Spleen (tissue), 7 donors: ENCODE measurements around the gene CCDC61.

Experiments used
- POLR2A ChIP-seq, 3 donors: fragments of 450-650 bp; IDR thresholded peaks; one replicate each; pipeline ENCODE4 v1.5.1; 2017; ENCODE audit warnings: antibody characterized with exemption in 3 of 3, mild to moderate bottlenecking in 1 of 3
- POLR2AphosphoS5 ChIP-seq, 3 donors: sonication (generic); formaldehyde crosslinking; IDR thresholded peaks; one replicate each; pipeline ENCODE4 v1.5.1; 2017; ENCODE audit warnings: antibody characterized with exemption in 3 of 3
- TF ChIP-seq, protein P1 (sequence below), 11 experiments: fragments of 200-600 bp in 7 of 11; fragments of 450-650 bp in 4 of 11; sonication (generic) in 4 of 11; IDR thresholded peaks in 8 of 11; conservative IDR thresholded peaks in 3 of 11; 1 replicate in 7 of 11; 2 replicates in 4 of 11; pipeline versions ENCODE4 v1.4.0 to v1.8.0; 2016 to 2021; ENCODE audit warnings: antibody characterized with exemption in 11 of 11, inconsistent platforms in 4 of 11, mild to moderate bottlenecking in 1 of 11
- donor health status: DM: no; HTN: no; CAD: no; lungs with moderate emphysema.
- donor health status: DM: no; HTN: no; CAD: no.
- donor health status: DM: no; HTN: no; CAD: no.

DNA sequence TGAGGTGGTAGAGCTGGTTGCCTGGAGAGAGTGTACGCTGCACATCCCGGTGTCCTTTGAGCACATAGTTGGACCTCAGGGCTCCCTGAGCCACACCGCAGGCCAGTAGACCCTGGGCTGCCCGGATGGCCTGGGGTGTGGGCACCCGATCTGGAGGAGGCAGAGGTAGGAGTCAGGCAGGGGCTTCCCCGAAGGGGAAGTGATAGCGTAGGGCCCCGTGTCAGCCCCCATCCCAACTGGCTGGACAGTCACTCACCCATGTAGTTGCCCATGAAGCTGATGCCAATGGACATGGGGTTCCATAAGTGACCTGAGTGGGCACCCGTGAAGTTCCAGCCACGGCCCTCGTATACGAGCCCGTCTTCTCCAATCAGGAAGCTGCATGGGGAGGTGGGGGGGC, 24.0 kb downstream of the CCDC61 start:
- TF ChIP-seq, protein P1, sequence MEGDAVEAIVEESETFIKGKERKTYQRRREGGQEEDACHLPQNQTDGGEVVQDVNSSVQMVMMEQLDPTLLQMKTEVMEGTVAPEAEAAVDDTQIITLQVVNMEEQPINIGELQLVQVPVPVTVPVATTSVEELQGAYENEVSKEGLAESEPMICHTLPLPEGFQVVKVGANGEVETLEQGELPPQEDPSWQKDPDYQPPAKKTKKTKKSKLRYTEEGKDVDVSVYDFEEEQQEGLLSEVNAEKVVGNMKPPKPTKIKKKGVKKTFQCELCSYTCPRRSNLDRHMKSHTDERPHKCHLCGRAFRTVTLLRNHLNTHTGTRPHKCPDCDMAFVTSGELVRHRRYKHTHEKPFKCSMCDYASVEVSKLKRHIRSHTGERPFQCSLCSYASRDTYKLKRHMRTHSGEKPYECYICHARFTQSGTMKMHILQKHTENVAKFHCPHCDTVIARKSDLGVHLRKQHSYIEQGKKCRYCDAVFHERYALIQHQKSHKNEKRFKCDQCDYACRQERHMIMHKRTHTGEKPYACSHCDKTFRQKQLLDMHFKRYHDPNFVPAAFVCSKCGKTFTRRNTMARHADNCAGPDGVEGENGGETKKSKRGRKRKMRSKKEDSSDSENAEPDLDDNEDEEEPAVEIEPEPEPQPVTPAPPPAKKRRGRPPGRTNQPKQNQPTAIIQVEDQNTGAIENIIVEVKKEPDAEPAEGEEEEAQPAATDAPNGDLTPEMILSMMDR (IDR thresholded peaks at IDR 0.05 in 8 of 11, conservative IDR thresholded peaks at IDR 0.05 in 3 of 11), result no peak
- TF ChIP-seq POLR2AphosphoS5 (IDR thresholded peaks at IDR 0.05) (no peak), POLR2A (IDR thresholded peaks at IDR 0.05) (no peak)
